Measurements from ENCODE around the gene ZNF683. TPM values are rescaled to one million over a fixed set of nuclear protein-coding genes. Genes with fewer than 3 reads are reported as not detected.
"Not testable (repeated sequence)": the region's sequence is repeated elsewhere in the genome, so short reads cannot be mapped to it uniquely, and the experiment has no call there.

Gene ZNF683
- total RNA-seq, 2 donors from 2014 or later = not detected

DNA sequence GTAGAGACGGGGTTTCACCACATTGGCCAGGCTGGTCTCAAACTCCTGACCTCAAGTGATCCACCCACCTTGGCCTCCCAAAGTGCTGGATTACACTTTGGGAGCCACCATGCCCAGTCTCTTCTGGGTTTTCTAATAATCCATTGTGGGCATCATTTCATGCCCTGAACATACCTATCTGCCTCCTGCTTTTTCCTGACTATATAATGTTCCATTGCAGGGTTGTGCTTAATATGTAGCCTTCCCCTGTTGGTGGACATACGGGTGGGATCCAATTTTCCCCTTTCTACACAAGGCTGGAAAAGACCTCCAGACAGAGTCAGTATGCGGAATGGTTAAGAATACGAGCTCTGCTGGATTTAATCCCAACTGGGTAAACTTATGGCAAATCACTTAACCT lies 3.5 kb upstream of the ZNF683 start:
- WGBS, 2 donors = 75 to 80% methylated on average over 4 of the region's 4 CpGs
- no peak for TF ChIP-seq POLR2A (IDR thresholded peaks at IDR 0.05)
- TF ChIP-seq, protein P1, sequence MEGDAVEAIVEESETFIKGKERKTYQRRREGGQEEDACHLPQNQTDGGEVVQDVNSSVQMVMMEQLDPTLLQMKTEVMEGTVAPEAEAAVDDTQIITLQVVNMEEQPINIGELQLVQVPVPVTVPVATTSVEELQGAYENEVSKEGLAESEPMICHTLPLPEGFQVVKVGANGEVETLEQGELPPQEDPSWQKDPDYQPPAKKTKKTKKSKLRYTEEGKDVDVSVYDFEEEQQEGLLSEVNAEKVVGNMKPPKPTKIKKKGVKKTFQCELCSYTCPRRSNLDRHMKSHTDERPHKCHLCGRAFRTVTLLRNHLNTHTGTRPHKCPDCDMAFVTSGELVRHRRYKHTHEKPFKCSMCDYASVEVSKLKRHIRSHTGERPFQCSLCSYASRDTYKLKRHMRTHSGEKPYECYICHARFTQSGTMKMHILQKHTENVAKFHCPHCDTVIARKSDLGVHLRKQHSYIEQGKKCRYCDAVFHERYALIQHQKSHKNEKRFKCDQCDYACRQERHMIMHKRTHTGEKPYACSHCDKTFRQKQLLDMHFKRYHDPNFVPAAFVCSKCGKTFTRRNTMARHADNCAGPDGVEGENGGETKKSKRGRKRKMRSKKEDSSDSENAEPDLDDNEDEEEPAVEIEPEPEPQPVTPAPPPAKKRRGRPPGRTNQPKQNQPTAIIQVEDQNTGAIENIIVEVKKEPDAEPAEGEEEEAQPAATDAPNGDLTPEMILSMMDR (IDR thresholded peaks at IDR 0.05) = no peak
- no peak overlapping the region for H3K27ac ChIP-seq
- H3K27me3 ChIP-seq = no peaks in the 10 kb centered on the region
- DNase-seq = no peak
- no peaks in the 10 kb centered on the region for H3K36me3 ChIP-seq (replicated peaks in 1 of 2; ENCODE audit: insufficient read depth in 1 of 2, low read depth in 2 of 2)
- intact Hi-C loops (cut with DNase I) = no loop called here
- no peak overlapping the region for H3K4me3 ChIP-seq
- no peak for ATAC-seq
- no peaks in the 10 kb centered on the region for H3K4me1 ChIP-seq
- no peaks in the 10 kb centered on the region for H3K9me3 ChIP-seq

DNA sequence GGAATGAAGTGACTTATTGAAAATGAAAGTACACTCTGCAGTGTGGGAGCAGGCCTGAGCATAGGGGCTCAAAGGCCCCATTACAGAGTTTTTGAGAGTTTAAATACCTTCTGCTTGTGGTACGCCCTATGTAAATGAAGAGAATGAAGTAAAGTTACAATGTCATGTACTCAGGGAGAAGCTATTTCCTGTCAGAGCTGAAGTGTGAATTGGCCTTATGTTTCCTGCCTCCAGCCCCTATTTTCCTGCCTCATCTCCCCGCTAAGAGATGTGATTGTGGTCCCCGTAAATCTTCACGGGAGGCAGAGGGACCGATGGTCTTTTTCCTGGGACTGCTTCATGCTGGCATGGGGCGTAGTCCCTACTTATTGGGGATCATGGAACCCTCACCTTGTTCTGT lies 2.5 kb upstream of the ZNF683 start:
- Histone ChIP-seq H3K27ac (no peak overlapping the region), H3K4me1 (no peaks in the 10 kb centered on the region), H3K9me3 (no peaks in the 10 kb centered on the region), H3K36me3 (replicated peaks in 1 of 2; ENCODE audit: insufficient read depth in 1 of 2, low read depth in 2 of 2) (no peaks in the 10 kb centered on the region), H3K4me3 (no peak overlapping the region), H3K27me3 (no peaks in the 10 kb centered on the region)
- intact Hi-C loops (cut with DNase I) = no loop called here
- no peak for TF ChIP-seq POLR2A (IDR thresholded peaks at IDR 0.05)
- TF ChIP-seq, protein P1 (IDR thresholded peaks at IDR 0.05) = no peak
- WGBS, 2 donors = 44 to 73% methylated on average over 5 to 6 of the region's 6 CpGs
- ATAC-seq (no peak), DNase-seq (no peak)

DNA sequence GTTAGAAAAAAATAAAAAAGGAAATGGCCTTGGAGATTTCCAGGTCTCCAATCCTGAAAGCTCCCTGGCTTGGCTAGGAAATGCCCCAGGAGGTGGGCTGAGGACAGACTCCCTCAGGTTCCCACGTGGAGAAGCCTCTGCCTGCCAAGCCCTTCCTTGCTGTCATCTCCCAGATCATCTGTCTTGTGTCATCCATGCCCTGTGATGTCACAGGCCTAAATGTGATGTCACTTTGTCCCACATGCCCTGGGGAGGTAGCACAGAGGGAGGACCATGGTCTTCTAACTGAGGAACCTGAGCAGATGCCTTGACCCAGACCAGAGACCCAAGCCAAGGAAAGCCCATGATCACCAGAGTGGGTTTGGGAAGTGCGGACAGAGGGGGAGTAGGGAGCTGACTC lies 1.8 kb upstream of the ZNF683 start:
- intact Hi-C loops (cut with DNase I); DNase-seq; H3K27ac ChIP-seq; H3K27me3 ChIP-seq; H3K36me3 ChIP-seq (replicated peaks in 1 of 2; ENCODE audit: insufficient read depth in 1 of 2, low read depth in 2 of 2); ATAC-seq; H3K4me1 ChIP-seq; H3K4me3 ChIP-seq; H3K9me3 ChIP-seq: not testable (repeated sequence)
- WGBS, 2 donors = 39% methylated on average over 2 of the region's 2 CpGs

GRCh38 chr1:26373789-26374188 lies 1.2 kb upstream of the ZNF683 start:
- TF ChIP-seq, protein P1 (IDR thresholded peaks at IDR 0.05) = no peak
- no peak for TF ChIP-seq POLR2A (IDR thresholded peaks at IDR 0.05)
- no peak overlapping the region for H3K27ac ChIP-seq
- intact Hi-C loops (cut with DNase I) = no loop called here
- H3K4me1 ChIP-seq = no peaks in the 10 kb centered on the region
- H3K27me3 ChIP-seq = no peaks in the 10 kb centered on the region
- WGBS, 2 donors = 46 to 53% methylated on average over 2 of the region's 2 CpGs
- ATAC-seq (no peak), DNase-seq (no peak)
- H3K9me3 ChIP-seq = no peaks in the 10 kb centered on the region
- H3K36me3 ChIP-seq (replicated peaks in 1 of 2; ENCODE audit: insufficient read depth in 1 of 2, low read depth in 2 of 2) = no peaks in the 10 kb centered on the region
- no peak overlapping the region for H3K4me3 ChIP-seq

DNA sequence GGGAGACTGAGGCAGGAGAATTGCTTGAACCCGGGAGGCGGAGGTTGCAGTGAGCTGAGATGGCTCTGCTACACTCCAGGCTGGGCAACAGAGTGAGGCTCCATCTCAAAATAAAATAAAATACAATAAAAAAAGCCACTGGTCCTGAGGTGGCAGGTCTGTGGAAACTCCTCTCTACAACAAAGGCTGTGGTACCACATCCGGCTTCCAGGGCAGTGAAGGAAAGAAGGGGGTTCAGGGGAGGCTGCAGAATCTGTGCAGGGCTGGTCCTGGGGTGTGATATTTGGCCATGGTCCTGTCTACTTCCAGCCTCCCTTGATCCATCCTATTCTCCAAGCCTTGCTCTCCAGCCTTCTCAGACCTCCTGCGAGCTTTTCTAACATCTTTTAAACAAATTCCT lies 731 bp upstream of the ZNF683 start:
- TF ChIP-seq, protein P1 (IDR thresholded peaks at IDR 0.05) = no peak
- TF ChIP-seq POLR2A (IDR thresholded peaks at IDR 0.05) = no peak
- H3K36me3 ChIP-seq (replicated peaks in 1 of 2; ENCODE audit: insufficient read depth in 1 of 2, low read depth in 2 of 2) = no peaks in the 10 kb centered on the region
- 60 to 62% methylated on average over 4 of the region's 4 CpGs for WGBS, 2 donors
- DNase-seq = no peak
- H3K27me3 ChIP-seq = no peaks in the 10 kb centered on the region
- no peak for ATAC-seq
- no peak overlapping the region for H3K27ac ChIP-seq
- H3K9me3 ChIP-seq = no peaks in the 10 kb centered on the region
- intact Hi-C loops (cut with DNase I) = no loop called here
- H3K4me3 ChIP-seq = no peak overlapping the region
- no peaks in the 10 kb centered on the region for H3K4me1 ChIP-seq

All from body of pancreas (tissue), 4 donors.